ENCODE measurements around the gene MAFF.

Gene MAFF

DNA sequence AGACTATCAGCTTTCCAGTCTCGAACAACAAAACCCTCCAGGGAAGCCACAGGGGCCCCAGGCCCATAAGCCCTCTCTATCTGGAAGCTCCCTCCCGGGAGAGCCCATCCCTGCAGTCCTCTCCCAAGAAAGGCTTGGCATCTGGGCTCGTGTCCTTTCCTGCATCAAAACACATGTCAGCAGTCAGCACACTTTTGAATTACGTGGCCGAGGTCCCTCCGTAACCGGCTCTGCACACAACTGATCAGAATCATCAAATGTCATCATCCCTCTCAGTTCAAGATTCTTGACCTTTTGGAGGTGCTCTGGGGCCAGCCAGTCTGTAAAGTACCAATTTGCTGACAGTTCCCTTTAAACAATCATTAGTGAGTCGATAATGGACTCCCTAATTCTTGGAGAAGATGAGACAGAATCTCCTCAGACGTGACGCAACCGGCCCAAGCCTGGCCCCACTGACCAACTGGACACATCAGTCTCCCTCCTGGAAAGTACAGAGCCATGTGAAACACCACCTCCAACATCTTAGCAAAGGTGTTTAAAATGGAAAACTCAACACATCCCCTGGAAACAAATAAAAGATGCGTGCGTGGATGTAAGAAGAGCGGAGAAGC is 33.6 kb downstream of the MAFF start:
- H3K9me3 Mint-ChIP-seq, result no peaks in the 10 kb centered on the region
- H3K27ac Mint-ChIP-seq, result no peak overlapping the region
- H3K36me3 Mint-ChIP-seq (ENCODE audit: low read depth), result peaks cover 18% of the 10 kb centered on the region
- no peaks in the 10 kb centered on the region for H3K27me3 Mint-ChIP-seq
- H3K4me3 Mint-ChIP-seq, result no peak overlapping the region
- no peaks in the 10 kb centered on the region for H3K4me1 Mint-ChIP-seq (ENCODE audit: low read depth)

DNA sequence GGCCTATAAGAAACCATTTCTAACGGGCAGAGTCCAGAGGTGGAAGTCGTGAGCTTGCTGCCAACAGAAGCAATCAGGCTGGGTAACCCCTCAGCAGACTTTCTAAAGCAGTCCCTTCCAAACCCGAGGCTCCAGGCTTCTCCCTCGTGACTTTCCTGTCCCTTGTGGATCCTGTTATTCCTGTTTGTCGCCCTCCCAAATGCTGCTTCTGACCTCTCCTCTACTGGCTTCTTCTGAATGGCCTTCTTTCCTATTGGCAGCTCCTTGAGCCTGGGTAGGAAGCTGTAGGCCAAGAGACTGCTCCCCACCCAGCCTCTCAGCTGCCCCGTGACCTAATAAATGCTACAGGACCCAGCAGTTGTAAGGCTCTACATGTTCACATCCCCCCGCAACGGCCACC is 35.0 kb downstream of the MAFF start:
- H3K9me3 Mint-ChIP-seq, result no peaks in the 10 kb centered on the region
- H3K36me3 Mint-ChIP-seq (ENCODE audit: low read depth), result peaks cover 8% of the 10 kb centered on the region
- H3K4me1 Mint-ChIP-seq (ENCODE audit: low read depth), result no peaks in the 10 kb centered on the region
- H3K27ac Mint-ChIP-seq, result no peak overlapping the region
- H3K4me3 Mint-ChIP-seq, result no peak overlapping the region
- no peaks in the 10 kb centered on the region for H3K27me3 Mint-ChIP-seq

- no peaks in the 10 kb centered on the region for H3K27me3 Mint-ChIP-seq
- H3K4me1 Mint-ChIP-seq (ENCODE audit: low read depth), result no peaks in the 10 kb centered on the region
- peaks cover 4% of the 10 kb centered on the region for H3K36me3 Mint-ChIP-seq (ENCODE audit: low read depth)
- no peak overlapping the region for H3K4me3 Mint-ChIP-seq
- no peak overlapping the region for H3K27ac Mint-ChIP-seq
- no peaks in the 10 kb centered on the region for H3K9me3 Mint-ChIP-seq
These were observed 36.8 kb downstream of the MAFF start for GRCh38 chr22:38238519-38239071.

GRCh38 chr22:38239101-38239761 is 37.4 kb downstream of the MAFF start:
- H3K9me3 Mint-ChIP-seq, result no peaks in the 10 kb centered on the region
- H3K27me3 Mint-ChIP-seq, result no peaks in the 10 kb centered on the region
- H3K36me3 Mint-ChIP-seq (ENCODE audit: low read depth), result peaks cover 4% of the 10 kb centered on the region
- no peak overlapping the region for H3K4me3 Mint-ChIP-seq
- H3K27ac Mint-ChIP-seq, result no peak overlapping the region
- no peaks in the 10 kb centered on the region for H3K4me1 Mint-ChIP-seq (ENCODE audit: low read depth)

- no peaks in the 10 kb centered on the region for H3K4me1 Mint-ChIP-seq (ENCODE audit: low read depth)
- no peaks in the 10 kb centered on the region for H3K27me3 Mint-ChIP-seq
- H3K36me3 Mint-ChIP-seq (ENCODE audit: low read depth), result peaks cover 4% of the 10 kb centered on the region
- H3K4me3 Mint-ChIP-seq, result no peak overlapping the region
- H3K9me3 Mint-ChIP-seq, result no peaks in the 10 kb centered on the region
- no peak overlapping the region for H3K27ac Mint-ChIP-seq
These were observed 39.0 kb downstream of the MAFF start for GRCh38 chr22:38240734-38241252.

DNA sequence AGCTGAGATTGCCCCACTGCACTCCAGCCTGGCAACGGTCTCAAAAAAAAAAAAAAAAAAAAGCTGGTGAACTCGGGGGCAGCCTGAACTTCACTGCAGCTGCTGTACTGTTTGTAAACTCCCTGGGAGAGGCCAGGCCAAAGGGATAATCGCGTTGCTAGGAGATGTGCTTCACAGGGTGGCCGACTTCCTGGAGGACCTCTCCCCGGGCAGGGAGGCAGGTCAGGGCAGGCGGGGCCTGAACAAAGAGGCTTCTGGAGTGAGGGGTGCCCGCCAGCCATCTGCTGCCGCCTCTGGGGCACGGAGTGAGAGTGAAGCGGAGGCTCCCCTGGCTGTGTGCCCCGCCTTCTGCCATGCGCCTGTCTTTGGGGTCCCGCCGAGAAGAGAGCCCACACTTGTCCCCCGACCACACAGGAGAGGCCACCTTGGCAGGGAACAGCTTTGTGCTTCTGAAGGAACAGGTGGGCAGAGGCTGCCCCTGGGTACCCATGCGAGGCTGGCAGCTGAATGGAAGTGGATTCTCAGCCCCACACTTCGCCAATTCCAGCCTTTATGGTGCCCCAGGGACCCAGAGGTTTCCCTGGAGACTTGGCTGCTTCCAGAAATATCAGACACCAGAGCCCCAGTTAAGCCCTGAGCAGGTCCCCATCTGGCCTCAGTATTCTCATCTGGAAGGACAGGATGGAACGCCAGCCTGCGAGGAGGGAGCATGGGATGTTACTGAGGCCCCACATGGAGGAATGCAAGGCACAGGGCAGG is 41.4 kb downstream of the MAFF start:
- H3K27ac Mint-ChIP-seq, result no peak overlapping the region
- H3K4me1 Mint-ChIP-seq (ENCODE audit: low read depth), result no peaks in the 10 kb centered on the region
- H3K27me3 Mint-ChIP-seq, result no peaks in the 10 kb centered on the region
- peaks cover 4% of the 10 kb centered on the region for H3K36me3 Mint-ChIP-seq (ENCODE audit: low read depth)
- H3K4me3 Mint-ChIP-seq, result no peak overlapping the region
- no peaks in the 10 kb centered on the region for H3K9me3 Mint-ChIP-seq

GRCh38 chr22:38244106-38244505 is 42.3 kb downstream of the MAFF start:
- Mint-ChIP-seq H3K4me1 (ENCODE audit: low read depth) (no peaks in the 10 kb centered on the region), H3K4me3 (no peak overlapping the region), H3K27me3 (no peaks in the 10 kb centered on the region), H3K9me3 (no peaks in the 10 kb centered on the region), H3K36me3 (ENCODE audit: low read depth) (peaks cover 4% of the 10 kb centered on the region), H3K27ac (no peak overlapping the region)

- H3K4me1 Mint-ChIP-seq (ENCODE audit: low read depth), result no peaks in the 10 kb centered on the region
- H3K36me3 Mint-ChIP-seq (ENCODE audit: low read depth), result peaks cover 14% of the 10 kb centered on the region
- no peak overlapping the region for H3K27ac Mint-ChIP-seq
- no peak overlapping the region for H3K4me3 Mint-ChIP-seq
- no peaks in the 10 kb centered on the region for H3K9me3 Mint-ChIP-seq
- H3K27me3 Mint-ChIP-seq, result no peaks in the 10 kb centered on the region
These were observed 44.4 kb downstream of the MAFF start for GRCh38 chr22:38246046-38246658.

DNA sequence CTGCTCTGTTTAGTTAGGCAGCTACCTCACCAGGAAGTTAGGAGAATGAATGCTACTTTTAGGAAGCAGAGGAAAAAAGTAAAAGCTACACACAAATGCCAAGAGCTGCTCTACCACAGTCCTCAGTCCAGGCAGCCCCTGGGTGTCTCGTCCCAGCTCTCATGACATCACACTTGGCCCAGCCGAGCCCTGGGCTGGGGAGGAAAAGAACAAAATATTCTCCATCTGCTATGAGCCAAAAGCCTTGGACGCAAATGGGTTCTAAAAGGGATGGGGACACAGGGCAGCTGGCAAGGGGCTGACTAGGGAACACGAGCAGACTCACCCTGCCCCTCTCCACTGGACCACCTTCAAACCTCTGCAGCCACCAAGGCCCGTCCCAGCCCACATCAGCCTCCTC is 44.9 kb downstream of the MAFF start:
- H3K36me3 Mint-ChIP-seq (ENCODE audit: low read depth), result peaks cover 14% of the 10 kb centered on the region
- no peaks in the 10 kb centered on the region for H3K9me3 Mint-ChIP-seq
- no peaks in the 10 kb centered on the region for H3K27me3 Mint-ChIP-seq
- H3K4me3 Mint-ChIP-seq, result no peak overlapping the region
- no peaks in the 10 kb centered on the region for H3K4me1 Mint-ChIP-seq (ENCODE audit: low read depth)
- H3K27ac Mint-ChIP-seq, result no peak overlapping the region

GRCh38 chr22:38247713-38248112 is 45.9 kb downstream of the MAFF start:
- no peaks in the 10 kb centered on the region for H3K27me3 Mint-ChIP-seq
- H3K4me3 Mint-ChIP-seq, result no peak overlapping the region
- peaks cover 14% of the 10 kb centered on the region for H3K36me3 Mint-ChIP-seq (ENCODE audit: low read depth)
- no peaks in the 10 kb centered on the region for H3K9me3 Mint-ChIP-seq
- no peak overlapping the region for H3K27ac Mint-ChIP-seq
- no peaks in the 10 kb centered on the region for H3K4me1 Mint-ChIP-seq (ENCODE audit: low read depth)

DNA sequence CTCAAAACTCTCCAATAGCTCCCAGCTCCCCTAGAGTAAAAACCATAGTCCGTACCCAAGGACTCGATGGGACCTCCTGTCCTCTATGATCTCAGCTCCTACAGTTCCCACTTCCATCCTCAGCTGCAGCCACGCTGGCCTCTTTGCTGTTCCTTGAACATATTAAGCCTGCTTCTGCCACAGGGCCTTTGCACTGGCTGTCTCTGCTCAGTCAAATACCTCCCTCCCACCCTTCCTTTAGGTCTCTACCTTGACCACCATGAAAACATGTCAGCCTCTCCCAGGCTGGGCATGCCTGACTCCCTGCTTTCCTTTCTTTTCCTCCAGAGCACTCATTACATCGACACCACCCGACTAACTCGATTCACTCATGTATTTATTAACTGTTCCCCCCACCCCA is 46.5 kb downstream of the MAFF start:
- H3K9me3 Mint-ChIP-seq, result no peaks in the 10 kb centered on the region

DNA sequence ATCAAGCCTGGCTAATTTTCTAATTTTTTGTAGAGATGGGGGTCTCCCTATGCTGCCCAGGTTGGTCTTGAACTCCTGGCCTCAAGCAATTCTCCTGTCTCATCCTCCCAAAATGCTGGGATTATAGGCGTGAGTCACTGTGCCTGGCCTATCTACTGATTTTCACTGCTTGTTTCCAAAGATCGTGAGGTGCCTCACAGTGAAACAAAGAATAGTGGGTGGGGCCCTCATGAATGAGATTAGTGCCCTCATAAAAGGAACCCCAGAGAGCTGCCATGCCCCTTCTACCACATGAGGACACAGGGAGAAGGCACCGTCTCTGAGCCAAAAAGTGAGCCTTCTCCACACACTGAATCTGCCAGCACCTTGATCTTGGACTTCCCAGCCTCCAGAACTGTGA is 47.5 kb downstream of the MAFF start:
- H3K27me3 Mint-ChIP-seq, result no peaks in the 10 kb centered on the region
- no peak overlapping the region for H3K4me3 Mint-ChIP-seq
- no peaks in the 10 kb centered on the region for H3K4me1 Mint-ChIP-seq (ENCODE audit: low read depth)
- H3K36me3 Mint-ChIP-seq (ENCODE audit: low read depth), result peaks cover 14% of the 10 kb centered on the region
- H3K27ac Mint-ChIP-seq, result no peak overlapping the region
- H3K9me3 Mint-ChIP-seq, result no peaks in the 10 kb centered on the region

More for the DNA sequence above, 46.5 kb downstream of the MAFF start:
- Mint-ChIP-seq H3K36me3 (ENCODE audit: low read depth) (peaks cover 14% of the 10 kb centered on the region), H3K4me3 (no peak overlapping the region), H3K27me3 (no peaks in the 10 kb centered on the region), H3K4me1 (ENCODE audit: low read depth) (no peaks in the 10 kb centered on the region), H3K27ac (no peak overlapping the region)

DNA sequence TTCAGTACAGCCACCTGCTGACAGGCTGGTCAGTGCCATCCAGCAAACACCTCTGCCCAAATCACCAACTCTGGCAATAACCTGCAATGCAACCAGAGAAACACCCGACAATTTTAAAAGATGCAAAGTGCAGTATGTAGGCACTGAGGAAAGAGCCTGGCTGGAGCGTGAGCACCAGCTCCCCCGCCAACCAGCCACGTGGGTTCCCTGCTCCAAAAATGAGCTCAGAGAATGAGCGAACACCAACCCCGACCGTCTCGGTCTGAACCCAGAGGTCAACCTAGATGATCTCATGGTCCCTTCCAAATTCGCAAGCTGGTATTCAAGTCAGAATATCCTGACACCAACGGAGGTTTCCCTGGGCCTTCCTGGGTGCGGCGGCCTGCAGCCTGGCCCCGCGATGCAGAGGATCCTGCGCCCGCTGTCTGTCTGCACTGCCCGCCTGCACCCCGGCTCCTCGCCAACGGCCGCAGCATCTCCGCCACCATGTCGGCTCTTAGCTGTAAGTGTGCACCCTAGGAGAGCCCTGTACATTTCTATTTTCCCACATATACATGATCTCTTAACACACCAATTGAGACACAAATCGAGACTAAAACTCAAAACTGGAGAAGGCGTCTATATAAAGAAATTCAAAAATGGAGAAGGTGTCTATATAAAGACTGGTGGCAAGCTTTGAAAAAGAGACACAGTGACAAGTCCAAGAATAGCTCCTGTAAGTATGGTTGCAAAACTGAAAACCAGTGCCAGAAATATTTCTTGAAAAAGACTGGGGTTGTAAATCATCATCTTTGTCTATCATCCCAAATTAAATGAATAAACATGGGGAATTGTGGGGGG is 48.2 kb downstream of the MAFF start:
- Mint-ChIP-seq H3K9me3 (no peaks in the 10 kb centered on the region), H3K4me1 (ENCODE audit: low read depth) (no peaks in the 10 kb centered on the region), H3K4me3 (no peak overlapping the region), H3K36me3 (ENCODE audit: low read depth) (peaks cover 14% of the 10 kb centered on the region), H3K27me3 (no peaks in the 10 kb centered on the region), H3K27ac (no peak overlapping the region)

GRCh38 chr22:38250643-38251340 is 49.0 kb downstream of the MAFF start:
- peaks cover 14% of the 10 kb centered on the region for H3K36me3 Mint-ChIP-seq (ENCODE audit: low read depth)
- no peaks in the 10 kb centered on the region for H3K9me3 Mint-ChIP-seq
- no peak overlapping the region for H3K27ac Mint-ChIP-seq
- no peaks in the 10 kb centered on the region for H3K27me3 Mint-ChIP-seq
- no peak overlapping the region for H3K4me3 Mint-ChIP-seq
- H3K4me1 Mint-ChIP-seq (ENCODE audit: low read depth), result no peaks in the 10 kb centered on the region

All from stimulated activated naive CD8-positive, alpha-beta T cell treated with anti-CD3 and anti-CD28 coated beads, Interleukin-15, Interleukin-2, amounts not matched to agents 100 ng/mL and 50 ng/mL, for 24 hours (primary cell).